ENCODE results near the gene EEFSEC.

EEFSEC gene

DNA sequence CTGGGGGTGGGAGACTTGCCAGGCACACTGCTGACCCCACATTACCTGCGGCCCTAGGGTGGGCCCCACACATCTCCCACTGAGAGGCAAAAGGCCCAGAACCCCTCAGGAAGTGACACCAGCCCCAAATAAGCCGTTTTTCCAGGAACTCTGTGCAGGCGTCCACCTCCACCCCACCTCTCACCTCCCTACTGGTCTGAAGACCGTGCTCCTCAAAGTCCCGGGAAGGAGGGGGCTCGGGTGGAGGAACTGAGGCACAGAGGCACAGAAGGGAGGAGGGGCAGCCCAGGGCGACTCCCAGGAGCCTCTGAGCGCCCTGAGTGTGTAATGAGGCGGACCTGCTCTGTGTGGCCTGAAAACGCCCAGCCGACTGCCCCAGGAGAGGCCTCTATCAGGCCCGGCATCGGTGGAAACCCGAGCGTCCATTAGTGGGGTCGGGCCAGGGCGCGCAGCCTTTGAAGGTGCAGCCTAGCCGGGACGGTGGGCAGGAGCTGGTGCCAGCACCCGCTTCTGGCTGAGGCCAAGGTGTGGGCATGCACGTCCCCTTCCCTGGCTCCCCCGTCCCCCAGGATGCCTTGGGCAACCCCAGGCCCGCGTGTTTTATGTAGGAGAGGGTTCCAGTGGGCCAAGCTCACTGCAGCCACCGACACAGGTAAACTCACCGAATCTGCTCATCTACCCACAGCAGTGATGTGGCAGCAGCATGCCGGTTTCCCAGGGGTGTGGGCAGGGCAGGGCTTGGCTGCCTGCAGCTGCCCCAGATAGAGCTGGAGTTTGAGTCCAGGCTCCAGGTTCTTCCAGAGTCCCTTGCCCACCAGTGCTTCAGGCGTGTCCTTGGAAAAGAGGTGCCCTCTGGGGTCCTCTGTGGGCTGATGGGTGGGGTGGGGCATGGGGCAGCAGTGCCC, 257.6 kb downstream of the EEFSEC start:
- Histone ChIP-seq H4K20me1 (ENCODE audit: insufficient read depth, low read length) (no peaks in the 10 kb centered on the region), H3K27me3 (replicated peaks; ENCODE audit: insufficient read depth, low read length) (no peaks in the 10 kb centered on the region), H3K4me2 (ENCODE audit: low read depth, low read length) (no peak overlapping the region), H3F3A (ENCODE audit: insufficient read depth, low read length) (no peaks in the 10 kb centered on the region), H2AFZ (ENCODE audit: low read length) (no peak overlapping the region), H3K79me2 (ENCODE audit: low read length) (no peaks in the 10 kb centered on the region), H3K4me3 (ENCODE audit: low read length) (no peak overlapping the region), H3K9me2 (replicated peaks; ENCODE audit: insufficient read depth, low read length) (no peaks in the 10 kb centered on the region), H3K27ac (ENCODE audit: low read length) (no peak overlapping the region), H3K4me1 (ENCODE audit: low read length) (no peaks in the 10 kb centered on the region), H3K36me3 (replicated peaks; ENCODE audit: insufficient read depth, low read length) (no peaks in the 10 kb centered on the region), H3K9me3 (replicated peaks; ENCODE audit: insufficient read depth, low read length) (no peaks in the 10 kb centered on the region), H3K9ac (ENCODE audit: low read length) (no peak overlapping the region)
- TF ChIP-seq, protein P1, sequence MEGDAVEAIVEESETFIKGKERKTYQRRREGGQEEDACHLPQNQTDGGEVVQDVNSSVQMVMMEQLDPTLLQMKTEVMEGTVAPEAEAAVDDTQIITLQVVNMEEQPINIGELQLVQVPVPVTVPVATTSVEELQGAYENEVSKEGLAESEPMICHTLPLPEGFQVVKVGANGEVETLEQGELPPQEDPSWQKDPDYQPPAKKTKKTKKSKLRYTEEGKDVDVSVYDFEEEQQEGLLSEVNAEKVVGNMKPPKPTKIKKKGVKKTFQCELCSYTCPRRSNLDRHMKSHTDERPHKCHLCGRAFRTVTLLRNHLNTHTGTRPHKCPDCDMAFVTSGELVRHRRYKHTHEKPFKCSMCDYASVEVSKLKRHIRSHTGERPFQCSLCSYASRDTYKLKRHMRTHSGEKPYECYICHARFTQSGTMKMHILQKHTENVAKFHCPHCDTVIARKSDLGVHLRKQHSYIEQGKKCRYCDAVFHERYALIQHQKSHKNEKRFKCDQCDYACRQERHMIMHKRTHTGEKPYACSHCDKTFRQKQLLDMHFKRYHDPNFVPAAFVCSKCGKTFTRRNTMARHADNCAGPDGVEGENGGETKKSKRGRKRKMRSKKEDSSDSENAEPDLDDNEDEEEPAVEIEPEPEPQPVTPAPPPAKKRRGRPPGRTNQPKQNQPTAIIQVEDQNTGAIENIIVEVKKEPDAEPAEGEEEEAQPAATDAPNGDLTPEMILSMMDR (IDR thresholded peaks at IDR 0.05; ENCODE audit: low read length) = no peak
- TF ChIP-seq EZH2phosphoT487 (IDR thresholded peaks at IDR 0.05; ENCODE audit: low read length) (no peak), EZH2 (optimal IDR thresholded peaks at IDR 0.05; ENCODE audit: low read depth, low read length) (no peak)
- no peak for DNase-seq

DNA sequence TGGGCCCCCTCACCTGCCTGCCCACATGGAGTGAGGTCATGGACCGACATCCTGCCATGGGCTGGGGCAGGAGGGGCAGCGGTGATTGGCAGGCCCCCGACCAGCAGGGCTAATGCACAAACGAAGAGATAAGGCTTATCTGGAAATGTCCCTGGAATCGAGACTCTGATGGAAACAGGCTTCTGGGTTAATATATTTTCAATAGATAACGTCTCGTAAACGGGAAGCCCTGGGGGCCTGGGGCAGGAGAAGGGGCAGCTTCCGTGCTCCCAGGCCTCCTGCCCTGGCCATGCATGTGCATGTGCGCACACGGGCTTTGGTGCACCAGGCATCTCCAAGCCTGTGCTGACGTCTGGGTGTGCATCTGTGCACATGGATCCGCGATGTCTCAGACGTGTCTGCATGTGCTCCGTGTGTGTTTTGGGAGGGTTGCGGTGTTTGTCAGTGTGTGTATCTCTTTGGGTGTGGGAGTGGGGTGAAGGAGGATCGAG, 258.3 kb downstream of the EEFSEC start:
- Histone ChIP-seq H3K9me2 (replicated peaks; ENCODE audit: insufficient read depth, low read length) (no peaks in the 10 kb centered on the region), H3K27me3 (replicated peaks; ENCODE audit: insufficient read depth, low read length) (no peaks in the 10 kb centered on the region), H4K20me1 (ENCODE audit: insufficient read depth, low read length) (no peaks in the 10 kb centered on the region), H2AFZ (ENCODE audit: low read length) (no peak overlapping the region), H3K9me3 (replicated peaks; ENCODE audit: insufficient read depth, low read length) (no peaks in the 10 kb centered on the region), H3K27ac (ENCODE audit: low read length) (no peak overlapping the region), H3F3A (ENCODE audit: insufficient read depth, low read length) (no peaks in the 10 kb centered on the region), H3K36me3 (replicated peaks; ENCODE audit: insufficient read depth, low read length) (no peaks in the 10 kb centered on the region), H3K4me3 (ENCODE audit: low read length) (no peak overlapping the region), H3K4me2 (ENCODE audit: low read depth, low read length) (no peak overlapping the region), H3K4me1 (ENCODE audit: low read length) (no peaks in the 10 kb centered on the region), H3K9ac (ENCODE audit: low read length) (no peak overlapping the region), H3K79me2 (ENCODE audit: low read length) (no peaks in the 10 kb centered on the region)
- TF ChIP-seq EZH2phosphoT487 (IDR thresholded peaks at IDR 0.05; ENCODE audit: low read length) (no peak), EZH2 (optimal IDR thresholded peaks at IDR 0.05; ENCODE audit: low read depth, low read length) (no peak)
- no peak for DNase-seq

DNA sequence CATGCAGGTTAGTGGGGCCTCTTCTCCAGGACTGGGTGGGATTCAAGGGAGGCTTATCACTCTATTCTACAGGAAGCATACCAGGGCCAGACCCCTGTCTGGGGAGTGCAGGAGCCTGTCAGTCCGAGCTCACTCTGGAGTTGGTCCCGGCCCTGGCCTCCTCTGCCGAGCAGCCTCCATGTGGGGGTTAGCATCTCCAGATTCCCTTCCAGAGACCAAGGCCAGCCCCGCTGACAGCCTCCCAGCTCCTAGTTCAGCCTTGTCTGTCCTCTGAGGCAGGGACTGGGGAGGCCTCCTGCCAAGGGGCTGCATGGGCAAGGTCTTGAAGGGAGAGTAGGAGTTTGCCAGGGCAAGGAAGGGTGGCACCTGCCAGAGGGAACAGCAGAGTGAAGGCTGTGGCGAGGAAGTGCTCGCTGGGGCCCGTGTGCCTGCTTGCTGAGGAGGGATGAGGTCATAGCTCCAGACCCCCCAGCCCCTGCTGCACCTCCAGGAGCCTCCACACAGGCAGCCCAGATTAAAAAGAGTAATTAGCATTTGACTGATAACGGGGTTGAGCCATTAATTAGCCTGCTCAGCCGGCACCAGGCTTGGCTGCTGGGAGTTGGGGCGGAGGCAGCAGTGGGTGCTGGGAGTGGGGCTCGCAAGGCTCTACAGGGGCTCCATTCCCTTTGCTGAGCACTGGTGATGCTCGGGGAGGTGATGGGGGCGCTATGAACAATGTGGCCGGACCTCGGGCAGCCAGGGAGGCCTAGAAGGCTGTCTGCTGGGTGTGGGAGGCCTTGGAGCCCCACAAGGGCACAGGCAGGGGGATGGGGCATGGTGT, 259.1 kb downstream of the EEFSEC start:
- H3K9me3 ChIP-seq (replicated peaks; ENCODE audit: insufficient read depth, low read length) = no peaks in the 10 kb centered on the region
- no peaks in the 10 kb centered on the region for H3F3A ChIP-seq (ENCODE audit: insufficient read depth, low read length)
- no peaks in the 10 kb centered on the region for H3K79me2 ChIP-seq (ENCODE audit: low read length)
- no peaks in the 10 kb centered on the region for H4K20me1 ChIP-seq (ENCODE audit: insufficient read depth, low read length)
- no peaks in the 10 kb centered on the region for H3K9me2 ChIP-seq (replicated peaks; ENCODE audit: insufficient read depth, low read length)
- H3K27me3 ChIP-seq (replicated peaks; ENCODE audit: insufficient read depth, low read length) = no peaks in the 10 kb centered on the region
- H3K36me3 ChIP-seq (replicated peaks; ENCODE audit: insufficient read depth, low read length) = no peaks in the 10 kb centered on the region
- no peak overlapping the region for H3K9ac ChIP-seq (ENCODE audit: low read length)
- H2AFZ ChIP-seq (ENCODE audit: low read length) = no peak overlapping the region
- H3K4me2 ChIP-seq (ENCODE audit: low read depth, low read length) = no peak overlapping the region
- no peak overlapping the region for H3K27ac ChIP-seq (ENCODE audit: low read length)
- TF ChIP-seq EZH2 (optimal IDR thresholded peaks at IDR 0.05; ENCODE audit: low read depth, low read length) = no peak
- no peaks in the 10 kb centered on the region for H3K4me1 ChIP-seq (ENCODE audit: low read length)
- H3K4me3 ChIP-seq (ENCODE audit: low read length) = no peak overlapping the region
- DNase-seq = no peak

DNA sequence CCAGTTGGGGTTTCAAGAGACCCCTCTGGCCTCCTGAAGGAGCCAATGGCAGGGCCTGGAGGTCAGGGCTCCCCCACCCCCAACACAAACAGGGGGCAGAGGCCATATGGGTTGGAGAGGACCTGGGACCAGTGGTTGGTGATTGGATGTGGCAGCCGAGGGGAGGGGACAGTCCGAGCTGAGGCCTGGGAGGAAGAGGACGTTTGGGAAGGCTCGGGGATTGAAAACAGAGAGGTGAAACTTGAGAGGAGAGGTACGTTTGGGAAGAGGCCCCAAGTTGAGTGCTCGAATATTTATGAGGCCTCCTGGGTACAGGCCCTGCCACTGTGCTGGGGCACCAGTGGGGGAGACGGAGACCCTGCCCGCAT, 259.7 kb downstream of the EEFSEC start:
- H3K4me2 ChIP-seq (ENCODE audit: low read depth, low read length) = no peak overlapping the region
- no peak overlapping the region for H3K27ac ChIP-seq (ENCODE audit: low read length)
- H3K36me3 ChIP-seq (replicated peaks; ENCODE audit: insufficient read depth, low read length) = no peaks in the 10 kb centered on the region

More for the DNA sequence above, 259.7 kb downstream of the EEFSEC start:
- Histone ChIP-seq H2AFZ (ENCODE audit: low read length) (no peak overlapping the region), H3K9ac (ENCODE audit: low read length) (no peak overlapping the region), H3K79me2 (ENCODE audit: low read length) (no peaks in the 10 kb centered on the region), H3K4me1 (ENCODE audit: low read length) (no peaks in the 10 kb centered on the region), H3K9me3 (replicated peaks; ENCODE audit: insufficient read depth, low read length) (no peaks in the 10 kb centered on the region), H3K27me3 (replicated peaks; ENCODE audit: insufficient read depth, low read length) (no peaks in the 10 kb centered on the region), H3K9me2 (replicated peaks; ENCODE audit: insufficient read depth, low read length) (no peaks in the 10 kb centered on the region), H3F3A (ENCODE audit: insufficient read depth, low read length) (no peaks in the 10 kb centered on the region), H3K4me3 (ENCODE audit: low read length) (no peak overlapping the region), H4K20me1 (ENCODE audit: insufficient read depth, low read length) (no peaks in the 10 kb centered on the region)
- TF ChIP-seq EZH2 (optimal IDR thresholded peaks at IDR 0.05; ENCODE audit: low read depth, low read length) (no peak), EZH2phosphoT487 (IDR thresholded peaks at IDR 0.05; ENCODE audit: low read length) (no peak)
- TF ChIP-seq, protein P1 (IDR thresholded peaks at IDR 0.05; ENCODE audit: low read length) = no peak
- no peak for DNase-seq

Data from MM.1S (cell line).